Cardiac muscle cell (in vitro differentiated cells and primary cell): Measurements from ENCODE around the gene PLSCR1. TPM values are rescaled to one million over a fixed set of nuclear protein-coding genes. Genes with fewer than 3 reads are reported as not detected.
A peak's percentile ranks its signal among the peaks of the same experiment; 100 is the strongest.

Source experiments
- DNase-seq, 2 donors: peaks; one replicate each; pipeline versions ENCODE4 v3.0.0 to v3.0.0-alpha.2; 2010 to 2017; ENCODE audit warnings: low read depth in 1 of 2, low spot score in 1 of 2
- H3K27ac ChIP-seq: fragments of 200-600 bp; sonication (generic); 2 replicates; pipeline ENCODE4 v1.5.1; 2016
- H3K27me3 ChIP-seq: fragments of 200-600 bp; sonication (generic); 2 replicates; pipeline ENCODE4 v1.6.0; 2016; ENCODE audit warnings: control low read depth
- H3K36me3 ChIP-seq: fragments of 200-600 bp; sonication (generic); 2 replicates; pipeline ENCODE4 v1.5.1; 2016; ENCODE audit warnings: control low read depth
- H3K4me1 ChIP-seq: fragments of 200-600 bp; sonication (generic); 2 replicates; pipeline ENCODE4 v1.8.1; 2017; ENCODE audit warnings: low read depth, mild to moderate bottlenecking, mixed run types
- H3K4me3 ChIP-seq: fragments of 200-600 bp; sonication (generic); 2 replicates; pipeline ENCODE4 v1.5.1; 2016; ENCODE audit warnings: mild to moderate bottlenecking
- H3K9me3 ChIP-seq: fragments of 200-600 bp; sonication (generic); 2 replicates; pipeline ENCODE4 v1.5.1; 2017; ENCODE audit warnings: low read depth, mild to moderate bottlenecking, control low read depth
- polyA plus RNA-seq: library from polyadenylated mRNA; unstranded; fragments of >200 nt; fragmentation: Nextera tagmentation; extraction: Ambion mirVana; gene quantifications from 2 replicates; pipeline ENCODE4 v1.2.1, GENCODE V29; 2016
- total RNA-seq: library from RNA; depleted of rRNA; stranded (reverse); fragments of >200 nt; gene quantifications from 2 replicates; pipeline ENCODE4 v1.2.3, GENCODE V29; 2016
- TF ChIP-seq, protein P1 (sequence below): IDR thresholded peaks from 2 replicates; pipeline ENCODE4 v1.5.1; 2012; ENCODE audit warnings: low read depth, mild to moderate bottlenecking, low read length

The PLSCR1 gene
- total and polyA plus RNA-seq, 2 experiments from 2014 or later = 20.3 to 22.8 TPM

DNA sequence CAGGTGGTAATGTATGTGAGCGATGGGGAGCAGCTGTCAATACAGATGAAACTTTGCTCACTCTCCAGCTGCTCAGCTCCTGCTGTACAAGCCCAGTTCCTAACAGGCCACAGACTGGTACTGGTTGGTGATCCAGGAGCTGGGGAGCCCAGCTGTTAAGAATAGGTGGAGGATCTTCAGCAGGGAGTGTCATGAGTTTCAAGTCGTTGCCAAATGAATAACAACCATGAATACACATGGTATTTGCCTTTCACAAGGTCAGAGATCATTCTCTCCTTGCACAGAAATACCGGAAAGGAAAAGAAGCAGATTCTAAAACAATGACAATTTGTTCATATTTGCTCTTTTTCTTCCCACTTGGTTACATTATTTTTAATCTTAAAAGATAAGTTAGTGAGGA, 5.1 kb downstream of the PLSCR1 start:
- Histone ChIP-seq H3K4me3 (no peak overlapping the region), H3K27me3 (no peaks in the 10 kb centered on the region), H3K36me3 (no peaks in the 10 kb centered on the region), H3K27ac (no peak overlapping the region), H3K4me1 (no peaks in the 10 kb centered on the region), H3K9me3 (no peaks in the 10 kb centered on the region)
- DNase-seq = no peak
- TF ChIP-seq, protein P1, sequence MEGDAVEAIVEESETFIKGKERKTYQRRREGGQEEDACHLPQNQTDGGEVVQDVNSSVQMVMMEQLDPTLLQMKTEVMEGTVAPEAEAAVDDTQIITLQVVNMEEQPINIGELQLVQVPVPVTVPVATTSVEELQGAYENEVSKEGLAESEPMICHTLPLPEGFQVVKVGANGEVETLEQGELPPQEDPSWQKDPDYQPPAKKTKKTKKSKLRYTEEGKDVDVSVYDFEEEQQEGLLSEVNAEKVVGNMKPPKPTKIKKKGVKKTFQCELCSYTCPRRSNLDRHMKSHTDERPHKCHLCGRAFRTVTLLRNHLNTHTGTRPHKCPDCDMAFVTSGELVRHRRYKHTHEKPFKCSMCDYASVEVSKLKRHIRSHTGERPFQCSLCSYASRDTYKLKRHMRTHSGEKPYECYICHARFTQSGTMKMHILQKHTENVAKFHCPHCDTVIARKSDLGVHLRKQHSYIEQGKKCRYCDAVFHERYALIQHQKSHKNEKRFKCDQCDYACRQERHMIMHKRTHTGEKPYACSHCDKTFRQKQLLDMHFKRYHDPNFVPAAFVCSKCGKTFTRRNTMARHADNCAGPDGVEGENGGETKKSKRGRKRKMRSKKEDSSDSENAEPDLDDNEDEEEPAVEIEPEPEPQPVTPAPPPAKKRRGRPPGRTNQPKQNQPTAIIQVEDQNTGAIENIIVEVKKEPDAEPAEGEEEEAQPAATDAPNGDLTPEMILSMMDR = no peak

DNA sequence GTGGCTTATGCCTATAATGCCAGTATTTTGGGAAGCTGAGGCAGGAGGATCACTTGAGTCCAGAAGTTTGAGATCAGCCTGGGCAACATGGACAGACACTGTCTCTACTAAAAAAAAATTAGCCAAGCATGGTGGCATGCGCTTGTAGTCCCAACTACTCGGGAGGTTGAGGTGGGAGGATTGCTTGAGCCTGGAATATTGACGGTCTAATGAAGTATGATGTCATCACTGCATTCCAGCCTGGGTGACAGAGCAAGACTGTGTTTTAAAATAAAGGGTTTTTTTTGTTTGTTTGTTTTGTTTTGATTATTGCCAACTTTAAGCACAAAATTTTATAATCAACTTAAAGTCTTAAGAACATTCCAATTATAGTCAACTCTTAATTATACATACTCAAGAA, 6.8 kb downstream of the PLSCR1 start:
- H3K9me3 ChIP-seq = no peaks in the 10 kb centered on the region
- H3K27ac ChIP-seq = no peak overlapping the region
- TF ChIP-seq, protein P1 = no peak
- no peaks in the 10 kb centered on the region for H3K36me3 ChIP-seq
- no peaks in the 10 kb centered on the region for H3K27me3 ChIP-seq
- no peak overlapping the region for H3K4me3 ChIP-seq
- DNase-seq = no peak
- H3K4me1 ChIP-seq = peaks cover 4% of the 10 kb centered on the region

DNA sequence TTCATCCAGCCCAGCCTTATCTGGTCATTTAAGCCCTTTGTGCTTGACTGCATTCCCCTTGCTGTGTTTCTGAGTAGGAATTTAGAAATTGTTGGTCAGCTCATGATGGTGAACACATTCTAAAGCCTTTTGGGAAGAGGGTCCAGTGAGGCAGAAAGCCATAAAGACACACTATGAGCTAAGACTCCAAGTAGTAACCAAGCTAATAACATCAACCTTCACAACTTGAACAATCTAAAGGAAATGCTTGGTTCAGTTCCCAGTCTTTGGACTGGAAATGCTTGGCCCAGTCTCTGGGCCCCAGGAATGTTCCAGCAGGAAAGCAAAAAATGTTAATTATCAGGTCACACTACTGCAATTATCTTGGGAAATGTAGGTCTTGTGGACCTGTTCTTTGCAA, 7.7 kb downstream of the PLSCR1 start:
- no peaks in the 10 kb centered on the region for H3K9me3 ChIP-seq
- peak in 1 of 2 donors; percentile 82 for DNase-seq
- H3K27ac ChIP-seq = no peak overlapping the region
- peaks cover 5% of the 10 kb centered on the region for H3K4me1 ChIP-seq
- no peaks in the 10 kb centered on the region for H3K27me3 ChIP-seq
- no peaks in the 10 kb centered on the region for H3K36me3 ChIP-seq
- no peak overlapping the region for H3K4me3 ChIP-seq
- TF ChIP-seq, protein P1 = no peak

DNA sequence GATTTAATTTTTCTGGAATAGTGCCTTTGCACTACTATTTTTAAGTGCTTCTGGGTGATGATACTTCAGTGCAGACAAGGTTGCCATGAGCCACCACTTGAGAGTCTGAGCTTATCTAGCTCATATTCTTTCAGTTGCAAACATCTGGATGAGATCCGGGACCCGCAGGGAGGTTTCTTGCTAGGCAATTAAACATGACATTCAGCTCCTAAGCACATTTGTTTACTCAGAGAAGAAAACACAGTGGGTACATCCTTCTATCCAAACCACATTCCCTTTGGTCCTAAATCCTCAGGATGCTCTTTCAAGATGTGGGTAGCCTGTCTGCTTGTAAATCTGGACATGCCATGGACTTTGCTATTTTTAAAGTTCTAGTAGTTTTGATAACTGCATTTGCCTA, 12.0 kb downstream of the PLSCR1 start:
- peaks cover 2% of the 10 kb centered on the region for H3K36me3 ChIP-seq
- no peaks in the 10 kb centered on the region for H3K27me3 ChIP-seq
- no peak overlapping the region for H3K4me3 ChIP-seq
- TF ChIP-seq, protein P1 = no peak
- DNase-seq = no peak
- peaks cover 5% of the 10 kb centered on the region for H3K4me1 ChIP-seq
- no peak overlapping the region for H3K27ac ChIP-seq
- H3K9me3 ChIP-seq = no peaks in the 10 kb centered on the region

DNA sequence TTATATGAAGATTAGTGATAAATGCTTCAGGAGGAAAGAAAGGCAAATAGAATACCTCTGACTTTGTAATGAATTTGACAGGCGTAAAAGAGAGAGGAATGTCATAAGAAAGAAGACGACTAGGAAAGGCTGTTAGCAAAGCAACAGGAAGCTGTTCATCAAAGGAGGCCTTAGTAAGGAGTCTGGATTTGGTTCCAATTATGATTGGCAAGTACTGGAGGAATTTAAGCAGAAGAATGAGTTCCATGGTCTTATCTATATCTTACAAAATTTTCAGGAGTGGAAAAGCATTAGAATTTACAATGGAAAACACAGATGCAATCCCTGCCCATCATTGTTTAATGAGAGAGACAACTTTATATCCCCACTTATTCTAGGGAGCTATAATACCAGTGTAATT, 13.8 kb downstream of the PLSCR1 start:
- no peak overlapping the region for H3K27ac ChIP-seq

More for the DNA sequence above, 13.8 kb downstream of the PLSCR1 start:
- Histone ChIP-seq H3K4me3 (no peak overlapping the region), H3K36me3 (peaks cover 2% of the 10 kb centered on the region), H3K27me3 (no peaks in the 10 kb centered on the region), H3K4me1 (peaks cover 5% of the 10 kb centered on the region), H3K9me3 (no peaks in the 10 kb centered on the region)
- no peak for DNase-seq
- TF ChIP-seq, protein P1 = no peak
